Upper lobe of right lung (tissue), 1 donor: Measurements from ENCODE around the gene SLCO4C1. TPM values are rescaled to one million over a fixed set of nuclear protein-coding genes. Genes with fewer than 3 reads are reported as not detected.

Source experiments
- ATAC-seq: fragments of 200-7000 bp; cut with Tn5 transposase; one replicate; pipeline ENCODE4 v1.9.1; 2020; ENCODE audit warnings: mild to moderate bottlenecking, moderate library complexity
- DNase-seq: peaks from one replicate; pipeline ENCODE4 v3.0.0-alpha.2; 2020
- H3K27ac ChIP-seq: fragments of 200-600 bp; one replicate; pipeline ENCODE4 v1.8.0; 2022
- H3K27me3 ChIP-seq: fragments of 200-600 bp; one replicate; pipeline ENCODE4 v1.8.0; 2022; ENCODE audit warnings: mild to moderate bottlenecking
- H3K36me3 ChIP-seq: fragments of 200-600 bp; one replicate; pipeline ENCODE4 v1.8.0; 2022
- H3K4me1 ChIP-seq: fragments of 200-600 bp; one replicate; pipeline ENCODE4 v1.8.0; 2022
- H3K4me3 ChIP-seq: fragments of 200-600 bp; one replicate; pipeline ENCODE4 v1.8.0; 2022; ENCODE audit warnings: mild to moderate bottlenecking
- H3K9me3 ChIP-seq: fragments of 200-600 bp; one replicate; pipeline ENCODE4 v1.8.0; 2022
- CTCF ChIP-seq: fragments of 200-600 bp; IDR thresholded peaks from one replicate; pipeline ENCODE4 v1.8.0; 2022; ENCODE audit warnings: antibody characterized with exemption
- intact Hi-C: fragments of 100-400 bp; cut with DNase I; formaldehyde crosslinking; loops from one replicate; pipeline ENCODE4 v1.11.0; 2022
- total RNA-seq: library from RNA; stranded (reverse); fragmentation: NEBNext Ultra II Directional; extraction: Animal tissue kit (Norgen Biotek cat#: 25700); gene quantifications from one replicate; pipeline ENCODE4 v1.2.1, GENCODE V29; 2021
- donor health status: DM: no; HTN: yes; CAD: no; lungs with severe emphysema.

Gene SLCO4C1
- total RNA-seq, 1 donor from 2014 or later = 36.9 TPM

- Histone ChIP-seq H3K36me3 (no peaks in the 10 kb centered on the region), H3K27me3 (no peaks in the 10 kb centered on the region), H3K9me3 (no peaks in the 10 kb centered on the region), H3K4me1 (no peaks in the 10 kb centered on the region), H3K4me3 (no peak overlapping the region), H3K27ac (no peak overlapping the region)
- DNase-seq (no peak), ATAC-seq (no peak)
- intact Hi-C loops = no loop called here
- no peak for TF ChIP-seq CTCF
These were observed 24.3 kb downstream of the SLCO4C1 start for GRCh38 chr5:102271759-102272158.

GRCh38 chr5:102270036-102270435 lies 26.0 kb downstream of the SLCO4C1 start:
- Histone ChIP-seq H3K27ac (no peak overlapping the region), H3K4me1 (no peaks in the 10 kb centered on the region), H3K36me3 (no peaks in the 10 kb centered on the region), H3K27me3 (no peaks in the 10 kb centered on the region), H3K9me3 (no peaks in the 10 kb centered on the region), H3K4me3 (no peak overlapping the region)
- no peak for DNase-seq
- intact Hi-C loops = no loop called here
- no peak for ATAC-seq
- TF ChIP-seq CTCF = no peak

DNA sequence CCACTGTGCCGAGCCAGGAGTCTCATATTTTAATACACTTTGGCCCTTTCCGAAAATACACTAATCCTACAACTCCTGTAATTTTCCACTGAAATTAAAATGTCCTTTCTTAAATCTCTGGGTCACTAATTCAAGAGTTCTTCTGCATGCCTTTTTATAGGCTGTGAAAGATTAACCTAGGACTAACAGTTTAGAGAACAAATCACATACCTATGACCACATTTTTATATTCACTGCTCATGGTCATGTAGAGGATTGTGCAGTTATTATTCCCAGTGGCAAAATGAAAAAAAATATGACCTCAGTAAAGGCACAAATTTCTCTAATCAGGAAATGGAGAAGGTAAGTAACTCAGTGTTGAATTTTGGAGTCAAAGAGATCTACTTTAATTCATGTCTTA lies 33.4 kb downstream of the SLCO4C1 start:
- H3K27me3 ChIP-seq = no peaks in the 10 kb centered on the region
- TF ChIP-seq CTCF = no peak
- H3K4me1 ChIP-seq = no peaks in the 10 kb centered on the region
- DNase-seq = no peak
- no peak for ATAC-seq
- intact Hi-C loops = no loop called here
- no peak overlapping the region for H3K27ac ChIP-seq
- H3K36me3 ChIP-seq = no peaks in the 10 kb centered on the region
- H3K9me3 ChIP-seq = no peaks in the 10 kb centered on the region
- no peak overlapping the region for H3K4me3 ChIP-seq

DNA sequence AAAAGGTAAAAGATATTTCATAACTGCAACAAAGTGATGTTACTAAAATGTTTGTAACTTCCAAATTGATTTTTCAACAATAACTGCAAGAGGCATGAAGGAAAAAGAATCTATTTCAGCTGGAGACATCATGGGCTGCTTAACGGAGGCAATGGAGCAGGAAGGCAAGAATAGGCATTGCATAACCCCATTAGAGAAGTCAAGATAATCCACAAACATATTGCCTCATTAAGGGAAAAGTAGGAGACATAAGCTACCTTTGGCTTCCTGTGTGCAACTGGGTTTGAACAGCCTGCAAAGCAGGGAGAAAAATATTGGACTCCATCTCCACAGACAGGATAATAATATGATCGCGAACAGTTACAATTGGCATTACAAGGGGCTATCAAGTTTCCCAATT lies 46.7 kb downstream of the SLCO4C1 start:
- Histone ChIP-seq H3K9me3 (no peaks in the 10 kb centered on the region), H3K27ac (no peak overlapping the region), H3K4me1 (no peaks in the 10 kb centered on the region), H3K27me3 (no peaks in the 10 kb centered on the region), H3K36me3 (no peaks in the 10 kb centered on the region), H3K4me3 (no peak overlapping the region)
- intact Hi-C loops = no loop called here
- DNase-seq (no peak), ATAC-seq (peak; percentile 62)
- TF ChIP-seq CTCF = no peak

- Histone ChIP-seq H3K36me3 (no peaks in the 10 kb centered on the region), H3K4me3 (no peak overlapping the region), H3K9me3 (no peaks in the 10 kb centered on the region), H3K27me3 (no peaks in the 10 kb centered on the region), H3K27ac (peak overlapping the region; percentile 52), H3K4me1 (no peaks in the 10 kb centered on the region)
- intact Hi-C loops = no loop called here
- DNase-seq (no peak), ATAC-seq (peak; percentile 75)
- TF ChIP-seq CTCF = no peak
These were observed 52.9 kb downstream of the SLCO4C1 start for GRCh38 chr5:102243213-102243612.

- DNase-seq (no peak), ATAC-seq (peak; percentile 92)
- Histone ChIP-seq H3K4me3 (no peak overlapping the region), H3K27me3 (no peaks in the 10 kb centered on the region), H3K27ac (peak overlapping the region; percentile 52), H3K9me3 (no peaks in the 10 kb centered on the region), H3K4me1 (no peaks in the 10 kb centered on the region), H3K36me3 (no peaks in the 10 kb centered on the region)
- no peak for TF ChIP-seq CTCF
- intact Hi-C loops = no loop called here
These were observed 54.2 kb downstream of the SLCO4C1 start for GRCh38 chr5:102241809-102242421.
